BLaER1 (cell line): ENCODE results near the gene ZNF385A.
"Not testable (repeated sequence)": the region's sequence is repeated elsewhere in the genome, so short reads cannot be mapped to it uniquely, and the experiment has no call there.

ENCODE experiments used
- H3K27ac ChIP-seq: shearing (Covaris generic); formaldehyde crosslinking; 2 replicates; pipeline ENCODE4 v1.8.1; 2022
- H3K27me3 ChIP-seq: shearing (Covaris generic); formaldehyde crosslinking; 2 replicates; pipeline ENCODE4 v1.8.1; 2022
- H3K36me3 ChIP-seq: shearing (Covaris generic); formaldehyde crosslinking; 2 replicates; pipeline ENCODE4 v1.8.1; 2022
- H3K4me1 ChIP-seq: shearing (Covaris generic); formaldehyde crosslinking; 2 replicates; pipeline ENCODE4 v1.8.1; 2022
- H3K4me2 ChIP-seq: shearing (Covaris generic); formaldehyde crosslinking; 2 replicates; pipeline ENCODE4 v1.8.1; 2022
- H3K4me3 ChIP-seq: shearing (Covaris generic); formaldehyde crosslinking; 2 replicates; pipeline ENCODE4 v1.8.1; 2022
- H3K9ac ChIP-seq: shearing (Covaris generic); formaldehyde crosslinking; 2 replicates; pipeline ENCODE4 v1.8.1; 2022
- H3K9me3 ChIP-seq: shearing (Covaris generic); formaldehyde crosslinking; 2 replicates; pipeline ENCODE4 v1.8.1; 2022
- H4K20me1 ChIP-seq: shearing (Covaris generic); formaldehyde crosslinking; 2 replicates; pipeline ENCODE4 v1.8.1; 2022
- Cebpa-rat ChIP-seq: shearing (Covaris generic); IDR thresholded peaks from 2 replicates; pipeline ENCODE4 v1.8.1; 2022

Gene ZNF385A

DNA sequence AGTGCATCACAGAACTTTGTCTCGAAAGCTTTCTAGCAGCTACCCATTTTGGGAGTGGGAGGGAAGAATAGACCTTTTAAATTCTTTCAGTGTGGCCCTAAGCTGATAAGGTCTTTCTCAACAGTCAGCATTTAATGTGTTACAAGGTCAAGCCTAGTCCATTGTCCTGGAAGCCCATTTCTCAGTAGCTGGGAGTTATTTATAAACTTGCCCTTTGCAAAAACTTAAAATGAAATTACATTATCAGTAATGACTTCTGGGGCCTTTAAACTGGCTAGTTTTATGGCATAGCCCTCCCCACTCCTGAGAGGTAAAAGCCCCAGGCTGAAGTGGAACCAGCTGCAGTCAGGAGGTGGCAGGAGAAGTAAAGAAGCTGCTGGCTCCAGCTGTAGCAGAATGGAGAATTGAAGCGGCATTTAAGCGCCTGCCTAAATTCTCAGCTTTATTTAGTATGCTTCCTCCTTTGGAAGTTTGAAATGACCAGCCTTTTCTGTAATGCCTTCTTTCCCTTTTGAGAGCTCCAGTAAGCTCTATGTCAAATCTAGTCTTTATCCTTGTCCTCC is 47.2 kb downstream of the ZNF385A start:
- H3K4me3 ChIP-seq: no peak overlapping the region
- H3K9ac ChIP-seq: no peak overlapping the region

DNA sequence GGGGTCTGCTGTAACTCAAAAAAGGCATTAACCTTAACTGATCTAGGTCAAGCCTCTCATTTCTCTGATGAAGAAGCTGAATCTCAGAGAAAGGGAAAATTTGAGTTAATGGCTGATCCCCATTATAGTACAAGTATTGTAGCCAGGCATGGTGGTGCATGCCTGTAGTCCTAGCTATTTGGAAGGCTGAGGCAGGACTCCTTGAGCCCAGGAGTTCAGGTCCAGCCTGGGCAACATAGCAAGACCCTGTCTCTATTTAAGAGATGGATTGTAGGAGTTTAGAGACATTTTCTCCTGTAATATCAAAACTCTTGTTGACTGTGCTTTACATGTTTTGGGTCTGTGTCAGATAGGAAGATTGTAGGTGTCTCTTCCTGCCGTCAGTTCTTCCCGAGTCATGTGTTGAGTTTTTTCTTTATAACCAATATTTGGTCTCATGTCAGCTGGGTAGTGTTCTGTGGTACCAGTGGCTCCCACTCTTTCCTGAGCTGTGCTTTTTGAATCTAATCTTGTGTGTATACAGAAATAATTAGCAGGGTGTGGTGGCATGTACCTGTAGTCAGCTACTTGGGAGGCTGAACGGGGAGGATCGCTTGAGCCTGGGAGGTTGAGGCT is 51.0 kb downstream of the ZNF385A start:
- peaks cover 40% of the 10 kb centered on the region for H3K36me3 ChIP-seq
- H3K9me3 ChIP-seq: no peaks in the 10 kb centered on the region
- no peaks in the 10 kb centered on the region for H3K27me3 ChIP-seq
- TF ChIP-seq Cebpa-rat: no peak
- H3K4me1 ChIP-seq: peaks cover 29% of the 10 kb centered on the region
- no peak overlapping the region for H3K4me3 ChIP-seq
- H3K27ac ChIP-seq: no peak overlapping the region
- H3K4me2 ChIP-seq: no peak overlapping the region
- H4K20me1 ChIP-seq: peaks cover 35% of the 10 kb centered on the region; the same call in 1 of the 2 replicates
- H3K9ac ChIP-seq: no peak overlapping the region

More for the DNA sequence above, 47.2 kb downstream of the ZNF385A start:
- TF ChIP-seq Cebpa-rat: no peak
- no peaks in the 10 kb centered on the region for H3K9me3 ChIP-seq
- H3K36me3 ChIP-seq: peaks cover 47% of the 10 kb centered on the region
- H3K27me3 ChIP-seq: no peaks in the 10 kb centered on the region
- H4K20me1 ChIP-seq: peaks cover 49% of the 10 kb centered on the region
- no peak overlapping the region for H3K27ac ChIP-seq
- no peak overlapping the region for H3K4me2 ChIP-seq
- peaks cover 28% of the 10 kb centered on the region for H3K4me1 ChIP-seq

DNA sequence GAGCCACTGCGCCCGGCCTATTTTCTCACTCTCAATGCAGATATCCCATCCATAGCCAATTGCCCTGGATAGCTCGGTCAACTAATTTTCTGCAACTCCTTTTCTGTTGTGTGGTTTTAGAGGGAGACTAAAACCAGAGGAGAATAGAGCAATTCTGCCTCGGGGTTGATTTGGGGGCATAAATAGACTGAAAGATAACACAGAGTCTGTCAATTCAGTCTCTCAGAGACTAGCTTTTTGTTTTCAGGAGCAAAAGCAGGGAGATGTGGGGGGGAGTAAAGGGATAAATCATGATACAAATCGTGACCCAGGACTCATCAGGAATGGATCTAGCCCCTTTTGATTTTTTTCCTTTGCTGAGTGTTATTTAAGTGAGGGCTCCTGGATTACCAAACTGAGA is 53.1 kb downstream of the ZNF385A start:
- H3K4me3 ChIP-seq: no peak overlapping the region
- no peak overlapping the region for H3K4me2 ChIP-seq
- no peak overlapping the region for H3K27ac ChIP-seq
- peaks cover 45% of the 10 kb centered on the region for H3K36me3 ChIP-seq
- no peak overlapping the region for H3K9ac ChIP-seq
- peaks cover 20% of the 10 kb centered on the region; the same call in 1 of the 2 replicates for H4K20me1 ChIP-seq
- no peaks in the 10 kb centered on the region for H3K27me3 ChIP-seq
- TF ChIP-seq Cebpa-rat: no peak
- no peaks in the 10 kb centered on the region for H3K9me3 ChIP-seq
- H3K4me1 ChIP-seq: peaks cover 42% of the 10 kb centered on the region

DNA sequence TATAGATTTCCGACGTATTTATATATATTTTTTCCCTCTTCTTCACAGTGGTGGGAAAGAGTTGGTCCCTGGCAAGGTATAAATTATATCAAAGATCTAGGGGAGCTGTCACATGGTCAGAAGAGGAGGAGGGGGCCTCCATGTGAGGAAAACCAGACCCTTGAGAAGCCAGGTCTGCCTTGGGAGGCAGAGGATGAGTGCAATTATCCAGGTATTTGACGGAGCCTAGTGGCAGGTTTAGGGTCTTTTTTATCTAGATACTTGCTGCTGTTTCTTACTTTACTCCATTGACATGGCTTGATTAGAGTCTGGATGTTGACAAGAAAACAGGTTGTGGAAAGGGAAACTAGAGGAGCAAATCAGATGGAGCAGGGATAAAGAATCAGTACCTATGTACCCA is 54.1 kb downstream of the ZNF385A start:
- Histone ChIP-seq H3K9ac (no peak overlapping the region), H3K27ac (no peak overlapping the region), H4K20me1 (peaks cover 18% of the 10 kb centered on the region; the same call in 1 of the 2 replicates), H3K9me3 (no peaks in the 10 kb centered on the region), H3K4me3 (no peak overlapping the region), H3K4me2 (no peak overlapping the region), H3K4me1 (peaks cover 42% of the 10 kb centered on the region), H3K36me3 (peaks cover 45% of the 10 kb centered on the region), H3K27me3 (no peaks in the 10 kb centered on the region)
- no peak for TF ChIP-seq Cebpa-rat

DNA sequence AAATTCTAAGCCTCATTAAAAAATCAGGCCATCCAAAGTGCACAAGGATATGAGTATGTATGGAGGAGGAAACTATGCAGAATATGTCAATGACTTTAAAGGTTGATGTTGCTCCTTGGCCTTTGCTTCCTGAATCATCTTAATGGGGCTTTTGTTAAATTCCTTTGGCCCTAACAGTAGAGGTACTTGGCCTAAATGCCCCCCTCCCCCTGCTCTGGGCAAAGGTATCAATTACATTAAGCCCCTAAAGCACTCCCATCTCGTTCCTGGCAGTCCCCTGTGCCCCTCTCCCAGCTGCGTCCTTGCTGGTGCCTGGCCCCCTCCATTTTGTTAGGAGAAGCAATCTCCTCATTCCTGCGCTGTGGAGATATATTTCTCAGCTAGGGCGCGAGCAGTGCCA is 54.8 kb downstream of the ZNF385A start:
- H3K27ac ChIP-seq: no peak overlapping the region
- no peak overlapping the region for H3K4me2 ChIP-seq
- H3K4me1 ChIP-seq: peaks cover 35% of the 10 kb centered on the region

DNA sequence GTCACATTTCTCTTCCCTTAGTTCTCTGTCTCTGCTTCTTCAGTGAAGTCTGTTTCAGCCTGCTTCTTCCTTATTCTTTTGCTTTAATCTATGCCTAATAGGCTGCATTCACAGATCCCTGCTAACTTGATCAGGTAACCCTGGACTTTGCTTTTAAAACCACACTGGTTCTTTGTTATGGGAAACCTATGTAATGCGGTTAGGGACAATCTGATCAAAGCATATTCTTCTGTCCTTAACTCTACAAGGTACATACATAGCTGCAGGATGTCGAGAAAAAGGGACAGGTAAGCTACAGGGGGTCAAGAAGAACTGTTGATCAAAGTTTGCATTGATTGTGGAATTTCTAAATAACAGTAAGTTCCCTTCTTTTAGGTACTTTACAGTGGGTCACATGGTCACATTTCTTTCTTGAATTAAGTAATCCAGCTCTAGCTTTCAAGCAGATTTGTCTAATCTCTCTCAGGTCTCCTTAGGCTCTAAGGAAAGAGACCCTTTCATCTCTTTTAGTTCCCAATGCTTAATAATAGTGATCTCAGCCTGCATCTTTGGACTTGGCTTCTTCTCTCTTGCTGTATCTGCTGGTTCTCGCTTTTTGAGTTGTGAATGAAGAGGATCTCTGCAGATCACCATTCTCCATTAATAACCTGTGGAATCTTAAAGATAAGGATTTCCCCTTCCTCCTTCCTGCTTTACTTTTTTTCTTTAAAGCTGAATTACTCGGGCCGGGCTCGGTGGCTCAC is 55.8 kb downstream of the ZNF385A start:
- H3K4me1 ChIP-seq: peaks cover 36% of the 10 kb centered on the region
- H3K4me2 ChIP-seq: no peak overlapping the region
- peak overlapping the region; percentile 30; the same call in 1 of the 2 replicates for H3K9ac ChIP-seq
- no peak overlapping the region for H3K4me3 ChIP-seq
- H4K20me1 ChIP-seq: peaks cover 13% of the 10 kb centered on the region; the same call in 1 of the 2 replicates
- no peaks in the 10 kb centered on the region for H3K27me3 ChIP-seq
- no peak overlapping the region for H3K27ac ChIP-seq
- no peak for TF ChIP-seq Cebpa-rat
- H3K9me3 ChIP-seq: no peaks in the 10 kb centered on the region
- peaks cover 43% of the 10 kb centered on the region for H3K36me3 ChIP-seq

More for the DNA sequence above, 54.8 kb downstream of the ZNF385A start:
- Histone ChIP-seq H3K9me3 (no peaks in the 10 kb centered on the region), H3K36me3 (peaks cover 45% of the 10 kb centered on the region), H4K20me1 (peaks cover 13% of the 10 kb centered on the region; the same call in 1 of the 2 replicates), H3K27me3 (no peaks in the 10 kb centered on the region), H3K4me3 (no peak overlapping the region), H3K9ac (no peak overlapping the region)
- TF ChIP-seq Cebpa-rat: no peak

DNA sequence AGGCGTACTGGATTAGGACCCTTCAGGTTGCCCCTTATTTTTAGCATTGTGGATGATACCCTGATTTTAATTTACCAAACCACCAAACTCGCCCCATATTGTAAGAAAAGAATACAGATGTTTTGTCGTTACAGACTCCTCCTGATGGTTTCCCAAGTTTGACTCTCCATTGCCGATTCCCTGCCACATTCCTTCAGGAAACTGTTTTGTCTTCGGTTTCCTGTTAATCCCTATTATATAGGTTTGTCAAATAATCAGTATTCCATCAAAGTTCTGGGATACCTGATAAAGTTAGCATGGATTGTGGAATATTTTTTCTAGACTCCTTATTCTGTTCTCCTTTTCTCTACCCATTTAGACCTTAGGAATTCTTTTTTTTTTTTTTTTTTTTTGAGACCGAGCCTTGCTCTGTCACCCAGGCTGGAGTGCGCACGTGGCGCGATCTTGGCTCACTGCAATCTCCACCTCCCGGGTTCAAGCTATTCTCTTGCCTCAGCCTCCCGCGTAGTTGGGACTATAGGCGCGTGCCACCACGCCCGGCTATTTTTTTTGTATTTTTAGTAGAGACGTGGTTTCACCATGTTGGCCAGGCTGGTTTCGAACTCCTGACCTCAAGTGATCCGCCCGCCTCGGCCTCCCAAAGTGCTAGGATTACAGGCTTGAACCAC is 59.0 kb downstream of the ZNF385A start:
- peaks cover 42% of the 10 kb centered on the region for H3K4me1 ChIP-seq
- H3K27ac ChIP-seq: peak overlapping the region; percentile 87

DNA sequence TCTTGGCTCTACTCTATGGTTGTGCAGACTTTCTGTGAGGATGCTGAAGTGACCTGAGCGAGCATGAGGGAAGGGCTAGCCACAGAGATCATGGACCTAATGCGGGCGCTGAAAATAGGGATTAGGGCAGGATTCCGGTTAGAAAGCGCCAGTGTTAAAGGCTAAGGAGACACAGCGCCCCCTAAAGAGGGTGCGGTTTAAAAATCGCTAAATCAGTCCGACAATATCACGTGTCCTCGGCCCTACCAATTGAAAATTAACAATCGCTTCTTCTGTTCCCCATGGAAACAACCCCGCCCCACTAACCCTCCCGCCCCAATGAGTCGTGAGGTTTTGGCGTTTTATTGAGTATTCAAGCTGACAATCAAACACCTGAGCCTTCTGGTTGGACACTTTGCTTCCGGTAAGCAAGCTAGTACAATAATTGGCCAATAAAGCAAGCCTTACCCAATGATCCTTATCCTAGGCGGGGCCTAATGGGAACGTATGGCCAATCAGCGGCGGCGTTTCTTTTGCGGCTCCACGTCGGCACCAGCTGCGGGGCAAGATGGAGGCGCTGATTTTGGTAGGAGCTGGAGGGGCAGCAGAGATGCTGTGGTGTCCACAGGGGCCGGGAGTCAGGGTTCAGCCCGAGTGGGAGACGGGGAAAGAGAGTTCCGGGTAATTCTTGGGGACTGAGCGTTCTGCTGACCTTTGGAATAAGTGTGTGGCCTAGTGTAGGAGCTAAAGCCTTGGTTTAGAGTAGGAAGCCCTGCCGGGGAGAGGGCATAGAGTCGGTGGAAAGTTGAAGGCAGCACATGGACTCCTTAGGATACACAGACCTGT is 59.7 kb downstream of the ZNF385A start, which contains the start of gene COPZ1:
Gene COPZ1, plus strand, starts transcription at position 515 of the 825 bp plus-strand sequence. Its CDS starts 33 bp downstream, at position 548.
- Histone ChIP-seq H4K20me1 (peaks cover 3% of the 10 kb centered on the region; the same call in 1 of the 2 replicates), H3K27ac (peak within 1 kb of the TSS; percentile 87), H3K4me3 (peak within 1 kb of the TSS; percentile 90), H3K4me1 (peaks cover 42% of the 10 kb centered on the region), H3K36me3 (peaks cover 17% of the 10 kb centered on the region), H3K9ac (peak within 1 kb of the TSS; percentile 95), H3K27me3 (no peaks in the 10 kb centered on the region), H3K4me2 (peak within 1 kb of the TSS; percentile 80), H3K9me3 (no peaks in the 10 kb centered on the region)
- TF ChIP-seq Cebpa-rat: no peak

More for the DNA sequence above, 59.0 kb downstream of the ZNF385A start:
- Histone ChIP-seq H3K9ac (peak overlapping the region; percentile 95), H3K36me3 (peaks cover 24% of the 10 kb centered on the region), H3K4me3 (peak overlapping the region; percentile 90), H3K4me2 (peak overlapping the region; percentile 80), H4K20me1 (peaks cover 10% of the 10 kb centered on the region; the same call in 1 of the 2 replicates)
- H3K27me3 ChIP-seq, H3K9me3 ChIP-seq: not testable (repeated sequence)

DNA sequence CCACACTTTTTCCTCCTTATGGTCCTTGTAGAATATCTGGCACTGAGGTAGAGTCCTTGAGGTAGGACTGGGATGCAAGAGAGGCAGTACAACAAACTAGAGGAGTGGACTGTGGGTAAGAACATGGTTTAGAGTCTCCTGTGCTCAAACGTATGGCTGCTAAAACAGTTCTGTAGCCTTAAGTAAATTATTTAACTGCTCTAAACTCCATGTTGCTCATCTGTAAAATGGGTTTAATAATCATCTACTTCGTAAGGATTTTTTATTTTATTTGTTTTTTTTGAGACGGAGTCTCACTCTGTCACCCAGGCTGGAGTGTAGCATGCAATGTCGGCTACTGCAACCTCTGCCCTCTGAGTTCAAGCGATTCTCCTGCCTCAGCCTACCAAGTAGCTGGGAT is 63.2 kb downstream of the ZNF385A start:
- Histone ChIP-seq H3K27ac (no peak overlapping the region), H3K9me3 (no peaks in the 10 kb centered on the region), H3K9ac (no peak overlapping the region), H3K4me3 (no peak overlapping the region), H3K4me1 (peaks cover 23% of the 10 kb centered on the region), H3K36me3 (no peaks in the 10 kb centered on the region), H3K4me2 (no peak overlapping the region), H4K20me1 (no peaks in the 10 kb centered on the region), H3K27me3 (no peaks in the 10 kb centered on the region)
- TF ChIP-seq Cebpa-rat: no peak
